GM19452 (cell line): Measurements from ENCODE around the gene UBE2E2.

Experiments used
- ATAC-seq: cut with Tn5 transposase; IDR thresholded peaks from one replicate; pipeline ENCODE4 v1.9.1; 2021; ENCODE audit not compliant: unreplicated experiment

UBE2E2 gene

DNA sequence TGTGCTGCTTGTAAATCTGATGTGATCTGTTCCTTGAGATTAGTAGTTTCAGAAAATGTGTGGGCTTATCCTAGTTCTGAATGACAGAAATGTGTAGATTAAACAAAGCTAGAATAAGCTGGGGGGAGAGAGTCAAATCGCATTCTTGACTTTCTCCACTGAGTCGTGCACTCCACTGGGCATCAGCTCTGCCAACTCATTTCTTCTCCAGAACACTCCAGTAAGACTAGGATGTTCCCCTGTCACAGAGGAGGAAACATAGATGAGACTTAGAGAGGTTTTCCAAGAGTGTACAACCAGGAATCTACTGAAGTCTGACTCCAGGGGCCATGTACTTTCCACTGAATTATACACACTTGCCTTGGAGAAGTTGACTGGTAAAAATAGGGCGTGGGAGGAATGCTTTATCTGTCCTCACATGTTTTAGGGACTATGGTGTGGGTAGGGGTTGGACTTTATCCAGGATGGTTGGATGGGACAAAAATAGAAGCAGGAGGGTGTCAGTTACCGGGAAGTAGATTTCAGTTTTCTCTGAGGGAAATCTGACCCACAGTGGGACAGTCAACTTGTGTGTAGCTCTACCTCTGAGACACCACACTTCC is 298.2 kb downstream of the UBE2E2 start:
- no peak for ATAC-seq

DNA sequence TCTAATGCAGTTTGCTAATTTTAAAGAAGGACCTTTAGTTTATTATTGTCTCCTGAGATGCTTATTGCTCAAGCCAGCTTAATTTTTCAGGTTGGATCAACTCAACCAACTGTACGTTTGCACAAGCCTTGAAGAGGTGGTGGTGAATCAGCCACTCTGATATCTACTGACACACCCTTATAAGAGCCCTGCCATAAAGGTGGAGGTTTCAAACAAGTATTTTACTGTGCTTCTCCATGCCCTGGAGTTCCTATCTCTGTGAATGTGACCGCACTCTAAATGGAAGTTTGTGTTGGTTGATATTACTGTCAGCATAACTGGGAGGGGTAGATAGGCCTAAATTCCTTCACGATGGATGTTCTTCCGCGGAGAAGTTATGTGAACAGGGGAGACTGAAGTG is 305.3 kb downstream of the UBE2E2 start:
- no peak for ATAC-seq

DNA sequence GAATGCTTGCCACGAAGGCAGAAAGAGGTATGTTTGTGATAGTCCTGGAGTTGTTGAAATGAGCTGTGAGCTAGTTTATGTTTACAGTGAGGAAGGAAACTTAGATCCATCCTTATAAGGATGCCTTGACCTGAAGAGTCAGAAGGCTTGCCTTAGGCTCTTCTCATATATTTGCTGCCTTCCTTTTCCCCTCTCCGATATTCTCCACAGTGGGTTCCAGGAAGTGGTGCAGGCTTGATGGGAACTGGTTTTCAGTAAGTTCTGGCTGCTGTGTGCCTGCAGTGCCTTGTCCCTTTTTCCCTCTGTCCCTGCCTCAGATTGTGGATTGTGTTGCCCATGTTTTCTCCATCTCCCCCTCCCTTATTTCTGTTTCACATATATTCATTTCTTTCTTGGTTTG is 315.3 kb downstream of the UBE2E2 start:
- no peak for ATAC-seq

DNA sequence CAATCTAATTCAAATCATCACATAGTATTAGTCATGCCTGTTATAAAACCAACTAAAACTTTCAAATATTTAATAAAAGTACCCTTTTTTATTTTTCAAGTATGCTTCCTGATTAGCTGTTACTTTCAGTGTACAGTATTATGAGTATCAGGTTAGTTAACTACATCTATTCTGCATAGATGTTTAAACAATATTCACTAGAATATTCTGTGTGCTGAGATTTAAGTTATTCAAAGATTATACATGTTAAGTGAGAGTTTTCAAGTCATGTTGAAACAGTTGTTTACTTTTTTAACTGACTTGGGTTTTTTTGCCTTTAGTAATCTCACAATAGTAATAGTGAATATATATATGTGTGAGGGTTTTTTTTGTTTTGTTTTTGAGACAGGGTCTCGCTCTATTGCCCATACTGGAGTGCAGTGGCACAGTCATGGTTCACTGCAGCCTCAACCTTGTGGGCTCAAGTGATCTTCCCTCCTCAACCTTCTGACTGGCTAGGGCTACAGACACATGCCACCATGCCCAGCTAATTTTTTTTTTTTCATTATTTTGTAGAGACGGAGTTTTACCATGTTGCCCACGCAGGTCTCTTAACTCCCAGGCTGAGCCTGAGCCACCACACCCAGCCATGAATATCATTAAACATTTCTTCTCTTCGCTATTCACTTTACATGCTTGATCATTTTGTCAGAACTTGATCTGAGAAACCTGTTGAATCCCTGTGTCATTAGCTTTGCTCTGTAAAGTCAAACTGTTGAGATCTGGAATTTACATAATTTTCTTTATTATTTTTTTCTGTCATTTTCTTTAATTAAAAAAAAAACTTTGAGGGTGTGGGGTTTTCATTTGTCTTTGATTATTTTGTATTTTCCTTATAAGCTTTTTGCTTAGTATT is 316.4 kb downstream of the UBE2E2 start:
- ATAC-seq: no peak

DNA sequence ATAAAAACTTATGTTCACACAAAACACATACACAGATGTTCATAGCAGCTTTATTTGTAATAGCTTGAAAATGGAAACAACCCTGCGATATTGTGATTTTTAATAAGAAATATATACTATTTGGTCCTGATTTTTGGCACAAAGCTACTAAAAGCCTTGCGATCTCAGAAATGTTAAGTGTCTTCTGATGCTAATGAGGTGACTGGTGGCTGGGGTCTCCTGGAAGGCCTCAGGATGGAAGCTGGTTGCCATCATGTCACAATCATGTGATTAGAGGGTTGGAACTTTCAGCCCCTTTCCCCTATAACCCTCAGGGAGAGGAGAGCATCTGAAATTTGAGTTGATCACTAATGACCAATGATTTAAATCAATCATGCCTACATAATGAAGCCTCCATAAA is 324.2 kb downstream of the UBE2E2 start:
- ATAC-seq: no peak

DNA sequence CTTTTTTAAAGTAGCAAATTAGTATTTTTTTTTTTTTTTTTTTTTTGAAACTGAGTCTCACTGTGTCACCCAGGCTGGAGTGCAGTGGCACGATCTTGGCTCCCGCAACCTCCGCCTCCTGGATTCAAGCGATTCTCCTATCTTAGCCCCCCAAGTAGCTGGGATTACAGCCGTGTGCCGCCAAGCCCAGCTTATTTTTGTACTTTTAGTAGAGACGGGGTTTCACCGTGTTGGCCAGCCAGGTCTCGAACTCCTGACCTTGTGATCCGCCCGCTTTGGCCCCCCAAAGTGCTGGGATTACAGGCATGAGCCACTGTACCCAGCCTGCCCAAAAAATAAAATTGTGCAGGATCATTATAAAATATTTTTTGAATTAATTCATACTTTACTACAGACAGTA is 330.5 kb downstream of the UBE2E2 start:
- ATAC-seq: no peak

DNA sequence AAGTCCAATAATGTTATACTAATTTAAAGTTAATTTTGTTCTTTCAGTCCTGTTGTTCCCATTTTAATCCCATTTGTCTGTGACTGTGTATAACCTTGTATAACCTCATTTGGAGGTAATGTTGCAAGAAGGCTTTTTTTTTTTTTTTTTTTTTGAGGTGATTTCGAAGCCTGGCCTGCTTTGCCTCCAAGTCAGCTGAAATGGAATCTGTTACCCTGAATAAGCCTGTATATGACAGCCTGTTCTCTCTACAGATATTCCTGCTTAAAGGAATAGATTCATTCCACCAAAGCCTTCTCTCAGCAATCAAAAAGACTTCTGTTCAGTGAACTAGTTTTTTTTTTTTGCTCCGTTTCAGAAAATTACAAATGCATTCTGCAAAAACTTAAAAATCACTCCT is 330.9 kb downstream of the UBE2E2 start:
- no peak for ATAC-seq

DNA sequence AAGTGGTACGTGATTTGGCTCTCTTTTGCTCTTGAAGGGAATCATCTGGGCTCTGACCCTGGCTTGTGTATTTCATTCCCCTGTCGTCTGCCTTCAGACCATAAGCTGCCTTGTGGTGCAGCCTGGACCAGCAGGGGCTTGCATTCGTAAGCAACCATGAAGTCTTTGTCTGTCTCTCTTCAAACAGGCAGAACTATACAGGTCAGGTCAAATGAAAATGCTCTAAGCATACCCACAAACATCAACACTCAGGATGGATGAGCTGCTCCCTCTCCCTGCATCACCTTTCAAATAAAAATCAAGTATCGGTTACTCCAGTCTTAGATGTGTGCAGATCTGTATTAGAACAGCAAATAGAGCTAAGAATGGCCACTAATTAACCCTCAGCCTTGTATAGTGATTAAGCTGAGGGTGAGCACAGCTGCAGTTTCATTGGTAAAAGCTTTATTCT is 334.0 kb downstream of the UBE2E2 start:
- no peak for ATAC-seq

DNA sequence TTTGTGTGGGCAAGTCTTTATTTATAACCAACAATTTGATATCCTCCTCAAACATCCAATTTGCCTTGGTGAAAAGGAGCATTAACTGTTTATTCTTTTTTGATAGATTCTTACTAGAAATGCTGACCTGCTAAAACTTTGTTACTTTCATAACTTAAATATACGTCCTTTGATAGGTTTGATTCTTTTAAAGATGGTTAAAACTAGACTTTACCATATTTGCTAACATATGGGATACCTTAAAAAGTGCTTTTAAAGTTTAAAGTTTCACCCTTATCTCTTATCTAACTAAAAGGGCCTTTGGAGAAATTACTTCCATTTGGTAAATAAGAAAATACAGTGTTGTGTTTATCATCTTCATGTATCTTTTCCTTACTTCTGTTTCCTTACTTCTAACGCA is 336.1 kb downstream of the UBE2E2 start:
- no peak for ATAC-seq

DNA sequence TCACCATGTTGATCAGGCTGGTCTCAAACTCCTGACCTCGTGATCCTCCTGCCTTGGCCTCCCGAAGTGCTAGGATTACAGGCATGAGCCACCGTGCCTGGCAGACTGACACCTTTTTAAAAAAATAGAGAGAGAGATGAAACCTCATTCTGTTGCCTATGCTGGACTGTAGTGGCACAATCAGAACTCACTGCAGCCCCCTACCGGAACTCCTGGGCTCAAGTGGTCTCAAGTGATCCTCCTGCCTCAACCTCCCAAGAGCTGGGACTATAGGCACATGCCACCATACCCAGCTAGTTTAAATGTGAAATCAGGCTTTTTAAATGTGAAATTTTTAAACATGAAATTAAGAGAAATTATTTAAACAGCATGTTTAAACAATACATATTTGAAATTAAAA is 337.5 kb downstream of the UBE2E2 start:
- ATAC-seq: no peak

DNA sequence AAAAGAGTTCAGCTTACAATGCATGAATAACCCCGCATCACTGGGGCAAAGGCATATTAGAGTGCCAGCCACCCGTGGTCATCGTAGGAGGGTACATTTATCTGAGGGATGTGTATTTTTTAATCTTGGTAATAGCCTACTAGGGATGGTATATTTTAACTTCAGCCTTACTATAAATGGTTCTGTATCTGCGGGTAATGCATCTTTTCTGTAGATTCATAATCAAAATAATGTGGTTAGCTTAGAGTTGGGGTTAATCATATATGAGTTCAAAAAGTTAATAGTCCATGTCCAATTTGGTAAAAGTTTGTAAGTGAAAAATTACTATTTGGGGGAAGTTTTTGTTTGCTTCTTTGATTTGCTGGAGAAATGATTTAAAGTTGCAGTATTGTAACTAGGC is 339.0 kb downstream of the UBE2E2 start:
- no peak for ATAC-seq

DNA sequence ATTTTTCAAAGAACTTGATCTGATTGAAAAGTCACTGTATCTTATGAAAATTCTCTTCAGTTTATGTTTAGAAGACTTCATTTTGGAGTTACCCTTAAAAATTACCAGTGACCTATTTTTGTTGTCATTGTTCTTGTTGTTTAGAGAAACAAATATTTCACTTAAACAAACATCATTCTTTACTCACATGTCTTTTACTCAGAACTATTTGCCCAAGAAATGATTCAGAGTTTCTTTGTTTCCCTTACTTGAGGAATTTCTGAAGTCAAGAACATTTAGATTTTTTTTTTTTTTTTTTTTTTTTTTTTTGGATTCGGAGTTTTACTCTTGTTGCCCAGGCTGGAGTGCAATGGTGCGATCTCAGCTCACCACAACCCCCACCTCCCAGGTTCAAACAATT is 343.1 kb downstream of the UBE2E2 start:
- no peak for ATAC-seq

DNA sequence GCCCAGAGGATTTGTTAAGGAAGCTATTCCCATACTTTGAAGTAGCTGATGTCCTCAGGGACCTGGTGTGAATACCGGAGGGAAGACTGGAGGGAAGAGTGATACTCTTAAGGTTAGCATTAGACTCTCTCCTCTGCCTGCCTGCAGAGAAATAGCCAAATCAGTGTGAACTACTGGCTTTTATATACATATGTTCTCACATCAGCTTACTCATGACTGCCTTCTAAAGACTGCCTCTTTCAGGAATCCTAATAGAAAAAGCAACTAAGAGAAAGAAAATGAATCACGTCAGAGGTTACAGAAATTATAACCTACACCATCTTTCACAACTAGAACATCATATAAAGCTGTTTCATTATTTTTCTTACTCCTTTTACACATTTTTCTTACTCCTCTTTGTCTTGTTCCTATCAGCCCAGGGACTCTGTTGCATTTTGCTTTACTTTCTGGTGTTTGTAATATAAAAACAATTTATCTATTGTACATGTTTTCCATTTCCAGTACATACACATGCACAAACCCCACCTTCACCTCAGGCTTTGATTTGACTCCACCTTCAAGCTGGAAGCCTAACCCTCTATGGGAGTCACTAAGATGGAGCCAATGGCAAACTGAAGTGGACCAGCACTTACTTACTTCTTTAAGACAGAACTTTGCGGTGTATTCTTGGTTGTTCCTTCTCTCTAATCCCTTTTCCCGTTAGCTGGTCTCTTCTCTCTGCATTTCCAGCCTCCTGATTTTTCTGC is 345.0 kb downstream of the UBE2E2 start:
- no peak for ATAC-seq

DNA sequence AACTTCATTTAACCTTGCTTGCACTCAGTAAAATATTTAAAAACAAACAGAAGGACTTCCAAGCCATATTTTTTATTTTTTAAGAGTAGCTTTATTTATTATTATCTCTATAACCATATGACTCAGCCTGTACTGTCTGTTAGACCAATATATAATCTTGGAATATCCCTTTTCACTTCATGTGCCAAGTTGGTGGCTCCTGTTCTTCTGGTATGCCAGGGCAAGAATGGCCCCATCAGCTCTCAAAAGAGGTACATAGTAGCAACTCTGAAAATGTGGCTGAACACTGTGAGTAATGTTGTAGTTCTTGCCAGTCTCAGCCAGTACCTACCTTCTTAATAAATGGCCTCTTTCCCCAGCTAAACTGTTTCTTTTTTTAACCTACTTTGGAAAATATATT is 345.6 kb downstream of the UBE2E2 start:
- ATAC-seq: no peak

DNA sequence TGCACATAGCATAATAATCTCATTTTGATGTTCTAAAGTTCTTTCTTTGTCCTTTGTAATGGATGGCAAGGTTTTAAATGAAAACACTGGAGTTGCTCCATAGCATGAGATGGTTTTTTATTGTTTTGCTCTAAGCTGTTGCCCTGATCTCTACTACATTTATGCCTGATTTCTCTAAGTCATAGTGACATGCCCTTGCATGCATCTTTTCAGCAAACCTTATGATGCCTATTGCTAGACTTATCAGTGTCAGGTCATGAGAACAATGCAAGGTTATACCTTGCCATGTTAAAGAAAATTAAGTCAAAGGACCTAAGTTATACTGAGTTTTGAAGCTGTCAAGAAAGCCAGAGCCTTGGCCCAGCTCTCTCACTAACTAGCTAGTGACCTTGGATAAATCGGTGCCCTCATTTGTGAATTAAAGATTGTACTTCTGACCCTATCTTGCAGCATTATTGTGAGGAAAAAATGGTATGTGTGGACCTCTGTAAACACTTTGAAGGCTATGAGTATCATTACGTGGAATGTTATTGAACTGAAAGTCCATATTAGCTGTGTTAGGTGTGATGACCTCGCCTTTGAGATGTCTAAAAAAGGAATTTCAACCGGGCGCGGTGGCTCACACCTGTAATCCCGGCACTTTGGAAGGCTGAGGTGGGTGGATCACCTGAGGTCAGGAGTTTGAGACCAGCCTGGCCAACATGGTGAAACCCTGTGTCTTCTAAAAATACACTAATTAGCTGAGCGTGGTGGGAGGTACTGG is 346.2 kb downstream of the UBE2E2 start:
- ATAC-seq: no peak

DNA sequence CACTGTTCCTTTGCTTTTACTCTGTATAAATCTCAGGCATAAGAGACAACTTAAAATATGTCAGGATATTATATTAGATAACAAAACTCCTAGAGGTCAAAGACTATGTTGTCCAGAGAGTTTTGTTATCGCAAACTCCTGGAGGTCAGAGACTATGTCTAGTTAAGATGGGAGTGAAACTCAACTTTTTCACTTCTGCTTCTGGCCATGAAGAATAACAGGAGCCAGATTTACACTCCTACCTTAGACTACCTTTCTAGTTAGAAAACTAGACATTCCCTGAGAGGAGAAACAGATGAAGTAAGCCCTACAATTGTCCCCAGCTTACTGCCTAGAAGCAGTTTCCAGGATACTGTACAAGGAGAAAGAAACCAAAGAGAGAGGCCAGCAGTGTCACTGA is 347.3 kb downstream of the UBE2E2 start:
- ATAC-seq: peak; percentile 75

DNA sequence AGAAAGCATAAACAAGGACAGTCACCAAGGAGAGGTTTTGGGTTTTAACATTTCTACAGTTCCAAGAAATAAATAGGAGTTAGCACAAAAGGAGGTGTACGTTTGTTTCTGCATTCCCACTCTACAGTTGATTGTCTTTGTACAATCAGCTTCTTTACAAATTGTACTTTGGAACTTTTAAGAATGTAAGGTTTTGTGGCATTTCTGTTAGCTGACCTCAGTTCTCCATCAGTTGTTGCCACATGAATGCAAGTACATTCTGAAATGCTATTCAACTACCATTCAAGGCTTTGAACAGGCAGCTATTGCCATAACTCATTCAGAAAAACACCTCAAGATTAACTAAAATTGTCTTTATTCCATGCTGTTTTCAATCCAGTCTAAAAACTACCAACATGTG is 349.4 kb downstream of the UBE2E2 start:
- ATAC-seq: no peak

DNA sequence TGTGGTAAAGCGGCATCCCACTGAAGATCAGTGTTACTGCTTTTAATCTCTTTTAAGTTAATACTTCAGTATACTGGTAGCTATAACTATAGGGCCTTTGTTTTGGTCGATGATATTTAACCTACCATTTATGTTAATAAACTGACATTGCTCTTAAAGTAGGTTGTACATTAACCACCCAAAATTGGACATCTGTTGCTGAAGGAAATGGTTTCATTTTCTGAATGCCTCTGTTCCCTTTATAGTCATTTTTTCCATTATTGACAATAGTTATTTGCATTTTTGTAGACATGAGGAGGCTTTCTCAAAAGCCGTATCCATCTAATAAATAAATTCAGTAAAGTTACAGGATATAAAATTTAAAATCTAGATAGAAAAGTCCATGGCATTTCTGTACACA is 350.2 kb downstream of the UBE2E2 start:
- peak; percentile 51 for ATAC-seq

DNA sequence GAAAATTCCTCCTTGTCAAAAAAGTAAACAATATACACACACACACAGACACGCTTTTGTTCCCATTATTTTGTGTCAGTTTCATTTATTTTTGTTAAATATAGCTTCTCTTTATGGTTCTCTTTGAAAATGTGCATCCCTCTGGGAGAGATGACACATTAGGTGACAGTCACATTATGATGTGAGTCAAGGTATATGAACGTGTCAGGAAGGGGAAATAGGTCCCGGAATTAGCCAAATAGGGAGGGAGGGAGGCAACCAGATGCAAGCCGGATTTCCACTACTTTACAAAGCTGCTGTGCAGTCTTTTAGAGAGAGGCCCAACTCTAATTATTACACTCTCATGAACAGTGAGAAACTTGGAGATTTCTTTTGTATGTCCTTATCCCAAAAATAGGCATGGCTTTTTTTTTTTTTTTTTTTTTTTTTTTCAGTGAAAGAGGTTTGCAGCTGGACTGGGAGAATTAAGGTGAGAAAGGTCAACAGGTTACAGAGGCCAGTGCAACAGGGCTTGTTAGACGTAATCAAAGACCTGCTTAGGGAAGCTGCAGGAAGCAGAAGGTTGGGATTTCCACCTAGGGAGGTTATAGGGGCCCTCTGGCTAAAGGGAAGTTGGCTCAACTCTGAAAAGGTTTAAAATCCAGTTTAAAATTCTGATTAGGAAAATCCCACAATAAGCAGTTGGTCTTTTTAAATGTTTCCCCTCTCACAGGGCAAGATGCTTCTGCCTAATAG is 362.1 kb downstream of the UBE2E2 start:
- ATAC-seq: no peak

DNA sequence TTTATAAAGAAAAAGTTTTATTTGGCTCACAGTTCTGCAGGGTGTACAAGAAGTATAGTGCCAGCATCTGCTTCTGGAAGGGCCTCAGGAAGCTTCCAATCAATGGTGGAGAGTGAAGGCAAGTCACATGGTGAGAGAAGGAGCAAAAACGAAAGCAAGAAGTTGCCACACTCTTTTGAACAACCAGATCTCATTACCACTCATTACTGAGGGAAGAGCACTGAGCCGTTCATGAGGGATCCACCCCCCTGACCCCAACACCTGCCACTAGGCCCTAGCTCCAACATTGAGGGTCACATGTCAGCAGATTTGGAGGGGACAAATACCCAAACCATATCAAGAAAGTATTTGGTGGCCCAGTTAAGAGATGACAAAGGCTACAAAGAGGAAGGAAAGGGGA is 363.4 kb downstream of the UBE2E2 start:
- ATAC-seq: peak; percentile 62
